ENCODE measurements around the gene S100A12. TPM values are rescaled to one million over a fixed set of nuclear protein-coding genes. Genes with fewer than 3 reads are reported as not detected.

Gene S100A12
- total RNA-seq, 1 experiment from 2014 or later = not detected

DNA sequence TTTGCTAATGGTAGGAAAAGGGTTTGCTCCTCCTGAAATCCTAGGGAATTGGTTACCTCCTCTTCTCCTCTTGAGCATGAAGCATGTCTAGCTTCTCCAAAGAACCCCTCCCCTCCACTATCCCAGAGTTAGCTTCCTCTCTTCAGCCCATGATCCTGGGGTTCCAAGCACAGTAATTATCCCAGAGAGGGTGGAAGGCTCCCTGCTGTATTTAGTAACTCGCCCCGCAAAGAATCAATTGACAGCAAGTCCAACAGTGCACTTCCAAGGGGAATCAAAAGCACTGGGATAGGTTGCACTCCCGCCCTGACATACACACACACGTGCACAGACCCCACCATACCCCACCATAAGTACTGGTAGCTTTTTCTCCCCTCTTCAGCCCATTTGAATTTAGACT lies 12.4 kb upstream of the S100A12 start:
- no peak for DNase-seq (ENCODE audit: unreplicated experiment)
- POLR2A ChIA-PET = interaction anchor here (1.0 to 1.5 kb wide), 2 partner anchors 26 to 139 kb away, joined by 3 to 4 read pairs; no protein-coding TSS in a partner anchor
- no peak overlapping the region for H3K4me3 Mint-ChIP-seq (ENCODE audit: unreplicated experiment)
- TF ChIP-seq, protein P1, sequence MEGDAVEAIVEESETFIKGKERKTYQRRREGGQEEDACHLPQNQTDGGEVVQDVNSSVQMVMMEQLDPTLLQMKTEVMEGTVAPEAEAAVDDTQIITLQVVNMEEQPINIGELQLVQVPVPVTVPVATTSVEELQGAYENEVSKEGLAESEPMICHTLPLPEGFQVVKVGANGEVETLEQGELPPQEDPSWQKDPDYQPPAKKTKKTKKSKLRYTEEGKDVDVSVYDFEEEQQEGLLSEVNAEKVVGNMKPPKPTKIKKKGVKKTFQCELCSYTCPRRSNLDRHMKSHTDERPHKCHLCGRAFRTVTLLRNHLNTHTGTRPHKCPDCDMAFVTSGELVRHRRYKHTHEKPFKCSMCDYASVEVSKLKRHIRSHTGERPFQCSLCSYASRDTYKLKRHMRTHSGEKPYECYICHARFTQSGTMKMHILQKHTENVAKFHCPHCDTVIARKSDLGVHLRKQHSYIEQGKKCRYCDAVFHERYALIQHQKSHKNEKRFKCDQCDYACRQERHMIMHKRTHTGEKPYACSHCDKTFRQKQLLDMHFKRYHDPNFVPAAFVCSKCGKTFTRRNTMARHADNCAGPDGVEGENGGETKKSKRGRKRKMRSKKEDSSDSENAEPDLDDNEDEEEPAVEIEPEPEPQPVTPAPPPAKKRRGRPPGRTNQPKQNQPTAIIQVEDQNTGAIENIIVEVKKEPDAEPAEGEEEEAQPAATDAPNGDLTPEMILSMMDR (IDR thresholded peaks at IDR 0.05; ENCODE audit: unreplicated experiment) = no peak
- CTCF ChIA-PET = interaction anchor here (0.6 to 2.0 kb wide), 8 partner anchors 25 to 1852 kb away, joined by 3 to 10 read pairs (median 4); partner anchors contain the start of gene S100A9
- H3K4me1 Mint-ChIP-seq (ENCODE audit: insufficient read depth, unreplicated experiment) = peaks cover 58% of the 10 kb centered on the region
- no TSS peak for BruUV-seq (replicated peaks)
- no peaks in the 10 kb centered on the region for H3K27me3 Mint-ChIP-seq (ENCODE audit: insufficient read depth, unreplicated experiment)
- no peaks in the 10 kb centered on the region for H3K9me3 Mint-ChIP-seq (ENCODE audit: unreplicated experiment)
- intact Hi-C loops (cut with micrococcal nuclease) = no loop called here
- no peaks in the 10 kb centered on the region for H3K36me3 Mint-ChIP-seq (ENCODE audit: insufficient read depth, unreplicated experiment)
- no peak overlapping the region for H3K27ac Mint-ChIP-seq (ENCODE audit: low read depth, unreplicated experiment)

DNA sequence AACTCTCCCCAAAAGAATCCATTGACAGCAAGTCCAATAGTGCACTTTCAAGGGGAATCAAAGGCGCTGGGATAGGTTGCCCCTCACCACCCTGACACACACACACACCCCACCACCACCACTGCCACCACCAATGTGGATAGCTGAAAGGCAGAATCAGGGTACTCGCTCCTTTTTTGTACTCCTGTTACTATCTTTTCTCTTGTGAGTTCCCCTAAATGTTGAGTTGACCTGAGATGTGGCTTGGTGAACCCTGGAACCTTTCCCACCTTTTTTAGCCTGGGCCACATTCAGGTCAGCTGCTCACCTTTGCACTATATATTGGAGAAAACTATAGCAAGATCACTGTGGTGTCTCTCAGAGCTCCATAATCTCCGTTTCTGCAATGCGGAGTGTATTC lies 11.6 kb upstream of the S100A12 start:
- DNase-seq (ENCODE audit: unreplicated experiment) = no peak
- Mint-ChIP-seq H3K4me3 (ENCODE audit: unreplicated experiment) (peak overlapping the region; percentile 4), H3K36me3 (ENCODE audit: insufficient read depth, unreplicated experiment) (no peaks in the 10 kb centered on the region), H3K27ac (ENCODE audit: low read depth, unreplicated experiment) (peak overlapping the region; percentile 88), H3K9me3 (ENCODE audit: unreplicated experiment) (peaks cover 7% of the 10 kb centered on the region), H3K4me1 (ENCODE audit: insufficient read depth, unreplicated experiment) (peaks cover 58% of the 10 kb centered on the region), H3K27me3 (ENCODE audit: insufficient read depth, unreplicated experiment) (no peaks in the 10 kb centered on the region)
- no TSS peak for BruUV-seq (replicated peaks)
- CTCF ChIA-PET = interaction anchor here (0.7 to 2.0 kb wide), 8 partner anchors 11 to 1851 kb away, joined by 3 to 10 read pairs (median 4); partner anchors contain the start of gene S100A12
- intact Hi-C loops (cut with micrococcal nuclease) = no loop called here
- TF ChIP-seq, protein P1 (IDR thresholded peaks at IDR 0.05; ENCODE audit: unreplicated experiment) = no peak
- POLR2A ChIA-PET = interaction anchor here (0.6 to 3.6 kb wide), 6 partner anchors 11 to 1935 kb away, joined by 3 to 60 read pairs (median 4); partner anchors contain the start of genes S100A12, S100A9 and THEM4

DNA sequence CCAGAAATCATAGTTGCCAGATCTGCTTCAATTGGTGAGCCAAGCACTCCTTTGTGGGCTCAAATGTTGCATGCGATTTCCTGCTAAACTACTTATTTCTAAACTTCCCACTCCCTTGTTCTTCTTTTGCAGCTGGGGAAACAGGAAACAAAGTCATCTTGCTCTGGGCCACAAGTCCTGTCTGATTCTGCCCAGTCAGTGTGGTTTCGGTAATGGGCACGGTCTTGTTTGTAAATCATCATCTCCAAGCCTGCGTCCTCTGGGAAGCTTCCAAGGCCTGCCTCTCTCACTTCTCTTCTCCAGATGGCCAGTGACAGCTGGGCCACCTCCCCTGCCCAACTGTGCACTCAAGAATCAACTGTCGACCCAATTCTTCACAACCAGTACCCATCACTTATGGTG lies 11.1 kb upstream of the S100A12 start:
- Mint-ChIP-seq H3K27me3 (ENCODE audit: insufficient read depth, unreplicated experiment) (no peaks in the 10 kb centered on the region), H3K4me1 (ENCODE audit: insufficient read depth, unreplicated experiment) (peaks cover 54% of the 10 kb centered on the region), H3K9me3 (ENCODE audit: unreplicated experiment) (peaks cover 12% of the 10 kb centered on the region), H3K4me3 (ENCODE audit: unreplicated experiment) (peak overlapping the region; percentile 4), H3K27ac (ENCODE audit: low read depth, unreplicated experiment) (peak overlapping the region; percentile 88), H3K36me3 (ENCODE audit: insufficient read depth, unreplicated experiment) (no peaks in the 10 kb centered on the region)
- ChIA-PET CTCF (interaction anchor here (0.7 to 2.0 kb wide), 6 partner anchors 11 to 123 kb away, joined by 3 to 10 read pairs (median 4); partner anchors contain the start of gene S100A12), POLR2A (interaction anchor here (0.6 to 3.6 kb wide), 8 partner anchors 9 to 1936 kb away, joined by 3 to 60 read pairs (median 4); partner anchors contain the start of genes S100A12, S100A9 and THEM4)
- peak; percentile 91 for DNase-seq (ENCODE audit: unreplicated experiment)
- intact Hi-C loops (cut with micrococcal nuclease) = no loop called here
- TF ChIP-seq, protein P1 (IDR thresholded peaks at IDR 0.05; ENCODE audit: unreplicated experiment) = no peak
- no TSS peak for BruUV-seq (replicated peaks)

DNA sequence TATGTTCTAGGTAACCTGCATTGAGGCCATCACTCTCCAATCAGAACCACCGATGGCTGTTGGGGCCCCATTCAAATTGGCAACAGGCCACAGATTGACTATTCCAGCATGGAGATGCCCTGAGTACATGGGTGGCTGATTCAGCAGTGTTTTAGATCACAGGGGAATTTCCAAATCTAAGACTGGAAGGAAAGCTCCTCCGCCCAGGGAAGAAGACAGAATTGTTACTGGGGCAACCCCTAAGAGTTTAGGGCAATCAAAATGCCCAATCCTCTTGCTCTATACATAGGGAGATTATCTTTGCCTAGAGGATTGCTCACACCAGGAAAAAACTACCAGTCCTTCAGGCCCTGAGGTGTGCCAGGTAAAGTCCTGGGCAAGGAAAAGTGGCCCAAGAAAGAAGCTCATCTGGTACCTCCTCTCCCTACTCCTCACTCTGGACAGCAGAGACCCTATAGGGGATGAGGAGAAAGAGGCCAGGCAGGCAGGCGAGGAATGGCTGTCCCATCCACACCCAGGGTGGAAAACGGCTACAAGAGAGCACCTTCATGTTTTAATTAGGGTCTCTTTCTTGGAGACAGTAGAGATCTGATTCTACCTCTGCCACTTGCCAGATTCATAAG lies 9.6 kb upstream of the S100A12 start:
- intact Hi-C loops (cut with micrococcal nuclease) = no loop called here
- TF ChIP-seq, protein P1 (IDR thresholded peaks at IDR 0.05; ENCODE audit: unreplicated experiment) = no peak
- peak overlapping the region; percentile 76 for H3K27ac Mint-ChIP-seq (ENCODE audit: low read depth, unreplicated experiment)
- no peak overlapping the region for H3K4me3 Mint-ChIP-seq (ENCODE audit: unreplicated experiment)
- no TSS peak for BruUV-seq (replicated peaks)
- ChIA-PET CTCF (interaction anchor here (0.6 to 1.4 kb wide), 9 partner anchors 9 to 515 kb away, joined by 3 to 11 read pairs (median 4); partner anchors contain the start of gene S100A12), POLR2A (interaction anchor here (0.6 to 3.6 kb wide), 12 partner anchors 8 to 480 kb away, joined by 3 to 60 read pairs (median 5); partner anchors contain the start of genes S100A12, S100A2 and S100A9)
- H3K27me3 Mint-ChIP-seq (ENCODE audit: insufficient read depth, unreplicated experiment) = no peaks in the 10 kb centered on the region
- peaks cover 21% of the 10 kb centered on the region for H3K9me3 Mint-ChIP-seq (ENCODE audit: unreplicated experiment)
- DNase-seq (ENCODE audit: unreplicated experiment) = no peak
- H3K4me1 Mint-ChIP-seq (ENCODE audit: insufficient read depth, unreplicated experiment) = peaks cover 42% of the 10 kb centered on the region
- no peaks in the 10 kb centered on the region for H3K36me3 Mint-ChIP-seq (ENCODE audit: insufficient read depth, unreplicated experiment)
